ENCODE measurements around the gene BRI3BP.

BRI3BP gene

DNA sequence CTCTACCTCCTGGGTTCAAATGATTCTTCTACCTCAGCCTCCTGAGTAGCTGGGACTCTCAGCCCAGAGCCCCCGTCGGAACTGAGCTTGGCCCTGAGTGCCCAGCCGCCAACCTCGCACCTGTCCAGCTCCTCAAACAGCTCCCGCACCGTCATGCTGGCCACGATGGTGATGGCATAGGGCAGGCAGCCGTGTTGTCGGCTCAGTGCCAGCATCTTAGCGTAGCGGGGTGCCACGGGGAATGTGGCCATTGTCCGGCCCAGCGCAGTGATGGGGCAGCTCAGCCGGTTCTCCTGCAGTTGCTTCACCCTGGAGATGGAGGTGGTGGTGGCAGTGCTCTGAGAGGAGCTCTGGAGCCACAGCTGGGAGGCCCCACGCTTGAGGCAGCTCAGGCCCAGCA is 36.9 kb upstream of the BRI3BP start:
- H3K27me3 Mint-ChIP-seq (ENCODE audit: low read depth) = no peaks in the 10 kb centered on the region
- TF ChIP-seq, protein P1, sequence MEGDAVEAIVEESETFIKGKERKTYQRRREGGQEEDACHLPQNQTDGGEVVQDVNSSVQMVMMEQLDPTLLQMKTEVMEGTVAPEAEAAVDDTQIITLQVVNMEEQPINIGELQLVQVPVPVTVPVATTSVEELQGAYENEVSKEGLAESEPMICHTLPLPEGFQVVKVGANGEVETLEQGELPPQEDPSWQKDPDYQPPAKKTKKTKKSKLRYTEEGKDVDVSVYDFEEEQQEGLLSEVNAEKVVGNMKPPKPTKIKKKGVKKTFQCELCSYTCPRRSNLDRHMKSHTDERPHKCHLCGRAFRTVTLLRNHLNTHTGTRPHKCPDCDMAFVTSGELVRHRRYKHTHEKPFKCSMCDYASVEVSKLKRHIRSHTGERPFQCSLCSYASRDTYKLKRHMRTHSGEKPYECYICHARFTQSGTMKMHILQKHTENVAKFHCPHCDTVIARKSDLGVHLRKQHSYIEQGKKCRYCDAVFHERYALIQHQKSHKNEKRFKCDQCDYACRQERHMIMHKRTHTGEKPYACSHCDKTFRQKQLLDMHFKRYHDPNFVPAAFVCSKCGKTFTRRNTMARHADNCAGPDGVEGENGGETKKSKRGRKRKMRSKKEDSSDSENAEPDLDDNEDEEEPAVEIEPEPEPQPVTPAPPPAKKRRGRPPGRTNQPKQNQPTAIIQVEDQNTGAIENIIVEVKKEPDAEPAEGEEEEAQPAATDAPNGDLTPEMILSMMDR (IDR thresholded peaks at IDR 0.05; ENCODE audit: unreplicated experiment in 3 of 3) = no peak
- H3K36me3 Mint-ChIP-seq (ENCODE audit: low read depth) = peaks cover 31% of the 10 kb centered on the region
- H3K27ac Mint-ChIP-seq = no peak overlapping the region
- H3K4me1 Mint-ChIP-seq = no peaks in the 10 kb centered on the region
- H3K9me3 Mint-ChIP-seq = no peaks in the 10 kb centered on the region
- no peak overlapping the region for H3K4me3 Mint-ChIP-seq

DNA sequence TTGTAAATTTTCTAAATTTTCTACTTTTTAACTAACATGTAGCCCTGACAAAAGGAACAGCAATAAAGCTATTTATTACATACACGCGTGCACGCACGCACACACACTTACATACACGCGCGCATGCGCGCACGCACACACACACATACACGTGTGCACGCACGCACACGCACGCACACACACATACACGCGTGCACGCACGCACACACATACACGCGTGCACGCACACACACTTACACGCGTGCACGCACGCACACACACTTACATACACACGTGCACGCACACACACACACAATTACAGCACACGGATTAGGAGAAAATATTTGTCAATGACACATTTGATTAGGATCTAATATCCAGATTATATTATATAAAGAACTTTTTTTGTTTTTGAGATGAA is 32.4 kb upstream of the BRI3BP start:
- Mint-ChIP-seq H3K27ac (no peak overlapping the region), H3K27me3 (ENCODE audit: low read depth) (peaks cover 3% of the 10 kb centered on the region), H3K9me3 (no peaks in the 10 kb centered on the region), H3K4me1 (no peaks in the 10 kb centered on the region), H3K4me3 (no peak overlapping the region), H3K36me3 (ENCODE audit: low read depth) (peaks cover 37% of the 10 kb centered on the region)
- TF ChIP-seq, protein P1 (IDR thresholded peaks at IDR 0.05; ENCODE audit: unreplicated experiment in 3 of 3) = no peak

DNA sequence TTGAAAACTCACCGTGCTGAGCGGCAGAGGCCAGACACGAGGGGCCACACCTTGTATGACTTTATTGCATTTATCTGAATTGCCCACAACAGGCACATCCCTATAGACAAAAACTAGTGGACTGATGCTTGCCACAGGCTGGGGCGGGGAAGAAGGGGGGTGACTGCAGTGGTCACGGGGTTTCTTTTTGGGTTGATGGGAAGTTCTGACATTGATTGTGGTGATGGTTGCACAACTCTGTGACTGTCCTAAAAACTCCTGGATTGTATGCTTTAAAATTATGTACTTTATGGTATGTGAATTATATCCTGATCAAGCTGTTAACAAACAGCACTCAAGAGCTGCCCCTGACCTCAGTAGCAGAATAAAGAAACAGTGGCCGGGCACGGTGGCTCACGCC is 30.2 kb upstream of the BRI3BP start:
- Mint-ChIP-seq H3K4me3 (no peak overlapping the region), H3K4me1 (no peaks in the 10 kb centered on the region), H3K9me3 (no peaks in the 10 kb centered on the region), H3K27me3 (ENCODE audit: low read depth) (peaks cover 3% of the 10 kb centered on the region), H3K36me3 (ENCODE audit: low read depth) (peaks cover 30% of the 10 kb centered on the region), H3K27ac (no peak overlapping the region)
- TF ChIP-seq, protein P1 (IDR thresholded peaks at IDR 0.05; ENCODE audit: unreplicated experiment in 3 of 3) = no peak

DNA sequence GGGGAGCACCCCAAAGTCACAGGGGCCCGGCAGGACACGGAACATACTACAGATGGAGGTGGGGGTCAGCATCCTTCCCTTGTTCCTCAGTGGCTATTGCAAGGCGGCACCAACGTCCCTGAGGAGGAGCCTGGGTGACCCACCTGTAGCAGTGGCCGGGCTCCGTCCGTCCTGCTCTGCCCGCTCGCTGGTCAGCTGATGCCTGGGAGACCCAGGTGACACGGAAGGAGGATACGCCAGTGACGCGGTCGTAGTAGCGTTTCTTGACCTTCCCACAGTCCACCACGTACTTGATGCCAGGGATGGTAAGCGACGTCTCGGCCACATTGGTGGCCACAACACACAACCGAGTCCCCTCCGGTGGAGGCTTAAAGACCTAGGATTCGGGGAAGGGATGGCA is 29.2 kb upstream of the BRI3BP start:
- Mint-ChIP-seq H3K36me3 (ENCODE audit: low read depth) (peaks cover 29% of the 10 kb centered on the region), H3K4me3 (no peak overlapping the region), H3K27me3 (ENCODE audit: low read depth) (peaks cover 3% of the 10 kb centered on the region), H3K4me1 (no peaks in the 10 kb centered on the region), H3K9me3 (no peaks in the 10 kb centered on the region), H3K27ac (no peak overlapping the region)
- TF ChIP-seq, protein P1 (IDR thresholded peaks at IDR 0.05; ENCODE audit: unreplicated experiment in 3 of 3) = no peak

DNA sequence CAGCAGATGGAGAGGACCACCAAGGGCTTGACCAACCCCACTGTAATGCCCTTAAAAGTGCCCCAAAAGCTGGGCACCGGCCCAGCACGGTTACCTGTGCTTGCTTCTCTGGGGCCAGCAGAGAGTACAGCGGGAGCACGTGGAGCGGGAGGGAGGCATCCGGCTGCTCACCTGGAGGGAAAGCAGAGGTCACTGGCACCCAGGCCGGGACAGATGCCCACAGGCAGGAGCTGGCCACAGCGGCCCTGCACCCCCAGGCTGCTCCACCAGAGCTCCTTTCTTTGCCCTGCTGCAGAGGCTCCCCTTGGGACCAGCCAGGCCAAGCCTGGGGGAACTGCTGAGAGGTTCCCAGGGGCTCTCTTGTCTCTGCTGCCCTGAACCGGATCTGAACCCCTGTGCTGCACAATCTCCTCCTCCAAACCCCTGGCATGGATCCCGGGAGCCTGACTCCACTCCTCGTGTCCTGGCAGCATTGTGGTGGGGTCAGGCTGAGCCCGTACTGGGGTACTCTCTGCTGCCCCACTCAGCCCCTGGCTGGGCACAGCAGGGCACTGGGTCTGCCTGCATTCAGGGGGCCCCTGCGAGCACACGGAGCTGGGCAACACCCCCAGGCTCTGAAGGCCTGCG is 28.5 kb upstream of the BRI3BP start:
- H3K4me3 Mint-ChIP-seq = no peak overlapping the region
- H3K4me1 Mint-ChIP-seq = no peaks in the 10 kb centered on the region
- H3K27me3 Mint-ChIP-seq (ENCODE audit: low read depth) = peaks cover 3% of the 10 kb centered on the region
- TF ChIP-seq, protein P1 (IDR thresholded peaks at IDR 0.05; ENCODE audit: unreplicated experiment in 3 of 3) = no peak
- no peak overlapping the region for H3K27ac Mint-ChIP-seq
- H3K9me3 Mint-ChIP-seq = no peaks in the 10 kb centered on the region
- H3K36me3 Mint-ChIP-seq (ENCODE audit: low read depth) = peaks cover 25% of the 10 kb centered on the region

- peaks cover 22% of the 10 kb centered on the region for H3K36me3 Mint-ChIP-seq (ENCODE audit: low read depth)
- no peaks in the 10 kb centered on the region for H3K9me3 Mint-ChIP-seq
- TF ChIP-seq, protein P1 (IDR thresholded peaks at IDR 0.05; ENCODE audit: unreplicated experiment in 3 of 3) = no peak
- H3K27ac Mint-ChIP-seq = no peak overlapping the region
- no peak overlapping the region for H3K4me3 Mint-ChIP-seq
- H3K27me3 Mint-ChIP-seq (ENCODE audit: low read depth) = no peaks in the 10 kb centered on the region
- no peaks in the 10 kb centered on the region for H3K4me1 Mint-ChIP-seq
These were observed 26.3 kb upstream of the BRI3BP start for GRCh38 chr12:124967016-124967739.
